ENCODE results near the gene STK17A.
"Not testable (repeated sequence)": the region's sequence is repeated elsewhere in the genome, so short reads cannot be mapped to it uniquely, and the experiment has no call there.

Gene STK17A

DNA sequence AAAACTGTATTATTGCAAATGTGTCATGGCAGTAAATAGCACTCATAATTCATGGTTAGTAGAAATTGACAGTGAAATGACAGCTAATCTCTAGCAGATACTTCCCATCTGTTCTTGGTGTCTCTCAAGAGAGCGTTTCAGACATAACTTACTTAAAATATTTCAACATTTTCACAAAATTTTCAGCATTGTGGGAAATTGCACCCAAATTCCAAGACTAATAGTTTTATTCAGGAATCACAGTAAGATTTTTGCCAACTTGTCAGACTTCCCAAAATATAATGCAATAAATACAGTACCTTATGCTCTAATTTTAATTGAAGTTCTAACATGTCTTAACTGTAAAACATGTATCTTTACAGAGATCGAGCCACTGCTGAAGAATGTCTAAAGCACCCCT lies 41.2 kb downstream of the STK17A start:
- TF ChIP-seq CTCF (IDR thresholded peaks at IDR 0.05; ENCODE audit: insufficient read depth, low read depth, low read length, missing control alignments), result no peak
- no peak for DNase-seq (ENCODE audit: low read depth)
- no peak overlapping the region for H3K4me3 ChIP-seq (ENCODE audit: low read length)

DNA sequence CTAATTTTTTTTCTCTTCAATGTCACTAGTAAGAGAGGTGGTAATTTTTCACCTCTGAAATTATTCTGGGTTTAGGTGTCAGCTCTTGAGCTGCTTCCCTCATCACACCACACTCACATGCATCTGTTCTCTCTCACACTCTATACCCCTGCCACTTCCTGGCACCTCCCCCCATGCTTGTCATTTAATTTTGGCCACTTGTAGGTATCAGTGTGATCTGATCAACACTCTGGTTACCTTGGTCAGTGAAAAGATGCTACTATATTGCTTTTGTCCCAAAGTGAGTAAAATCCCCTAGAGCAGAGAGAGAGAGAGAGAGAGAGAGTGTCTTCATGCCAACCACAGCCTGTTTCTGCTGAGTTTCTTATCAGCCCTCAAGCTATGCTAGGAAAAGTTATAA lies 42.5 kb downstream of the STK17A start:
- TF ChIP-seq CTCF (IDR thresholded peaks at IDR 0.05; ENCODE audit: insufficient read depth, low read depth, low read length, missing control alignments), result no peak

GRCh38 chr7:43625980-43626379 lies 43.1 kb downstream of the STK17A start:
- no peak overlapping the region for H3K4me3 ChIP-seq (ENCODE audit: low read length)
- no peak for TF ChIP-seq CTCF (IDR thresholded peaks at IDR 0.05; ENCODE audit: insufficient read depth, low read depth, low read length, missing control alignments)
- DNase-seq (ENCODE audit: low read depth), result no peak

More for the DNA sequence above, 42.5 kb downstream of the STK17A start:
- no peak overlapping the region for H3K4me3 ChIP-seq (ENCODE audit: low read length)
- DNase-seq (ENCODE audit: low read depth), result no peak

DNA sequence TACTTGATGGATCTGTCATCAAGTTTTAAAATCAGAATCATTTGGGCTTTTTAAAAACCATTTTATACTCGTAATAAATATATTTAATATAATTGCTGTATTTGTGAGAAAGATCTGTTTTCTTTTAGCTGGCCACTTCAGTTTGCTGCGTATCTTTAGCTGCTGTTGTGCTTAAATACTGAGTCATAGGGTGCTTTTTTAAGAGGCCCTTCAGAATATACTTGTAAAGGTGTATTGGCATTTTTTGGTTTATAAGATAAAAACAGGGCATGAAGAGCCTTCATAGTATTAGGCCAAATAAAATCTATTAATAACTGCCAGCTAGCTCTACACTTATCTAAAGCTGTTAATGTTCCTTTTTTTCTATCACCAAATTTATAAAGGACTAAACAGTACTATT lies 43.8 kb downstream of the STK17A start:
- no peak overlapping the region for H3K4me3 ChIP-seq (ENCODE audit: low read length)
- no peak for DNase-seq (ENCODE audit: low read depth)
- TF ChIP-seq CTCF (IDR thresholded peaks at IDR 0.05; ENCODE audit: insufficient read depth, low read depth, low read length, missing control alignments), result no peak

DNA sequence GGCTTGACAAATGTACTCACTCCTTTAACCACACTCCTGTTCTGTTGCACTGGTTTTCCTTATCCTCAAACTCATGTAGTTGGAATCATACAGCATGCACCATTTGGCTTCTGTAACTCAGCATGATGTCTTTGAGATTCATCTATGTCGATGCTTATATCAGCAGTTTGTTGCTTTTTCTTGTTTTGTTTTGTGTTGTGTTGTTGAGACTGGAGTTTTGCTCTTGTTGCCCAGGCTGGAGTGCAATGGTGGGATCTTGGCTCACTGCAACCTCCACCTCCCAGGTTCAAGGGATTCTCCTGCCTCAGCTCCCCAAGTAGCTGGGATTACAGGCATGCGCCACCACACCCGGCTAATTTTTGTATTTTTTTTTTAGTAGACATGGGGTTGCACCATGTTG lies 44.9 kb downstream of the STK17A start:
- DNase-seq (ENCODE audit: low read depth); H3K4me3 ChIP-seq (ENCODE audit: low read length): not testable (repeated sequence)

DNA sequence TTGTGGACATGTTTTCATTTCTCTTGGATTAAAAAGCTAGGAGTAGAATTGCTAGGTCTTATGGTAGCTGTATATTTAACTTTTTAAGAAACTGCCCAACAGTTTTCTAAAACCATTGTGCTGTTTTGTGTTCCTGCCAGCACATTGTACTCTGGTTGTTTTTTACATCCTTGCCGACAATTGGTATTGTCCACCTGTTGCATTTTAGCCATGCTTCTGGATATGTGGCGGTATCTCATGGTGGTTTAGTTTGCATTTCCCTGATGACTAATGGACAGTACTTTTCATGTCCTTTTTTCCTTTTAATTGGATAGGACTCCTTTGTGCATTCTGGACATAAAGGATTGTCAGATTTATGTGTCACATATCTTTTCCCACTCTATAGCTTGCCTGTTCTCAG lies 45.5 kb downstream of the STK17A start:
- no peak for TF ChIP-seq CTCF (IDR thresholded peaks at IDR 0.05; ENCODE audit: insufficient read depth, low read depth, low read length, missing control alignments)
- no peak for DNase-seq (ENCODE audit: low read depth)
- H3K4me3 ChIP-seq (ENCODE audit: low read length), result no peak overlapping the region

- no peak for DNase-seq (ENCODE audit: low read depth)
- no peak overlapping the region for H3K4me3 ChIP-seq (ENCODE audit: low read length)
- TF ChIP-seq CTCF (IDR thresholded peaks at IDR 0.05; ENCODE audit: insufficient read depth, low read depth, low read length, missing control alignments), result no peak
Observed at GRCh38 chr7:43629857-43630256, 46.9 kb downstream of the STK17A start.

DNA sequence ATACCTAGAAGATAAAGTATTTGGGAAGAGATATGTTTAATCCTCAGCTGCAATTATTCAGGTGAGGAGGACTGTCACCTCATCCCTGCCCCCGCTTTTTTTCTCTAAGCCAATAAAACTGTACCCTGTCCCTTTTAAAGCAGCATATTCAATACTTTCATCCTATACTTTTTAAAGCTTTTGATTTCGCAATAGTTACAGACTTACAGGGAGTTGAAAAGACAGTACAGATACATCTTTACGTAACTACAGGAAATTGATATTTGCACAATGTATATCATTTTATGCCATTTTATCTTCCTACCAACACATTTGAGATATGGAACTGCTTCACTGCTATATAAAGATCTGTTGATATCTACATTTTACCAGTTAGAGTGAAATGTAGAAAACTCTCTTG lies 47.6 kb downstream of the STK17A start:
- TF ChIP-seq CTCF (IDR thresholded peaks at IDR 0.05; ENCODE audit: insufficient read depth, low read depth, low read length, missing control alignments), result no peak
- no peak for DNase-seq (ENCODE audit: low read depth)

More for the DNA sequence above, 47.6 kb downstream of the STK17A start:
- no peak overlapping the region for H3K4me3 ChIP-seq (ENCODE audit: low read length)
